ENCODE data around the gene TNFRSF4.

DNA sequence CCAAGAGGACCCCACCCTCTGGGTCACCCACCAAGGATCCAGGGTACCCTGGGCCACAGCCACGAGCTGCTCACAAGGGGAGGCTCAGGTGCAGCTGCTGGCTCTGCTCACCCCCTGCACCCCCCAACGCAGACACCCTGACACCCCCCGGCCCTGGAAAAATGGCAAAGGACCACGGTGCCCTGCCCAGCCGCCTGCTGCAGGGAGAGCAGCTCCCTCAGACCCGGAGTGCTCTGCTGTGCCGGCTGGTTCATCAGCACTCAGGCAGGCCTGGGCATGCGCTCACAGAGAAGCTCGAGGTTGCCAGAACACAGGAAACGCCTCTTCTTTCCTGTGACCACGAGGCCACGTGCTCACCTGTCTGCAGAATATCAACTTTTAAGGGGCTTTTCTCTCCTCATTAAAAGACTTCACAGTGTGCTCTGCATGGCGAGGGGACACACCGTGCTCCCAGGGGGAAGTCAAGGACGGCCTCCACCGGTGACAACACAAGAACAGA lies 36.9 kb upstream of the TNFRSF4 start:
- no peak for TF ChIP-seq CTCF (IDR thresholded peaks at IDR 0.05; ENCODE audit: low read depth, low read length, missing input control)
- TF ChIP-seq GABPA (IDR thresholded peaks at IDR 0.05 in 1 of 2, conservative IDR thresholded peaks at IDR 0.05 in 1 of 2): no peak
- no peak for TF ChIP-seq YY1 (IDR thresholded peaks at IDR 0.05)
- no peak for TF ChIP-seq TAF1 (conservative IDR thresholded peaks at IDR 0.05)
- no peak for TF ChIP-seq RAD21 (IDR thresholded peaks at IDR 0.05)
- TF ChIP-seq, protein P1, sequence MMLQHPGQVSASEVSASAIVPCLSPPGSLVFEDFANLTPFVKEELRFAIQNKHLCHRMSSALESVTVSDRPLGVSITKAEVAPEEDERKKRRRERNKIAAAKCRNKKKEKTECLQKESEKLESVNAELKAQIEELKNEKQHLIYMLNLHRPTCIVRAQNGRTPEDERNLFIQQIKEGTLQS (IDR thresholded peaks at IDR 0.05): no peak
- no peak for TF ChIP-seq HNF4A (conservative IDR thresholded peaks at IDR 0.05)
- TF ChIP-seq, protein P2, sequence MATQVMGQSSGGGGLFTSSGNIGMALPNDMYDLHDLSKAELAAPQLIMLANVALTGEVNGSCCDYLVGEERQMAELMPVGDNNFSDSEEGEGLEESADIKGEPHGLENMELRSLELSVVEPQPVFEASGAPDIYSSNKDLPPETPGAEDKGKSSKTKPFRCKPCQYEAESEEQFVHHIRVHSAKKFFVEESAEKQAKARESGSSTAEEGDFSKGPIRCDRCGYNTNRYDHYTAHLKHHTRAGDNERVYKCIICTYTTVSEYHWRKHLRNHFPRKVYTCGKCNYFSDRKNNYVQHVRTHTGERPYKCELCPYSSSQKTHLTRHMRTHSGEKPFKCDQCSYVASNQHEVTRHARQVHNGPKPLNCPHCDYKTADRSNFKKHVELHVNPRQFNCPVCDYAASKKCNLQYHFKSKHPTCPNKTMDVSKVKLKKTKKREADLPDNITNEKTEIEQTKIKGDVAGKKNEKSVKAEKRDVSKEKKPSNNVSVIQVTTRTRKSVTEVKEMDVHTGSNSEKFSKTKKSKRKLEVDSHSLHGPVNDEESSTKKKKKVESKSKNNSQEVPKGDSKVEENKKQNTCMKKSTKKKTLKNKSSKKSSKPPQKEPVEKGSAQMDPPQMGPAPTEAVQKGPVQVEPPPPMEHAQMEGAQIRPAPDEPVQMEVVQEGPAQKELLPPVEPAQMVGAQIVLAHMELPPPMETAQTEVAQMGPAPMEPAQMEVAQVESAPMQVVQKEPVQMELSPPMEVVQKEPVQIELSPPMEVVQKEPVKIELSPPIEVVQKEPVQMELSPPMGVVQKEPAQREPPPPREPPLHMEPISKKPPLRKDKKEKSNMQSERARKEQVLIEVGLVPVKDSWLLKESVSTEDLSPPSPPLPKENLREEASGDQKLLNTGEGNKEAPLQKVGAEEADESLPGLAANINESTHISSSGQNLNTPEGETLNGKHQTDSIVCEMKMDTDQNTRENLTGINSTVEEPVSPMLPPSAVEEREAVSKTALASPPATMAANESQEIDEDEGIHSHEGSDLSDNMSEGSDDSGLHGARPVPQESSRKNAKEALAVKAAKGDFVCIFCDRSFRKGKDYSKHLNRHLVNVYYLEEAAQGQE (IDR thresholded peaks at IDR 0.05): no peak
- TF ChIP-seq MAX (IDR thresholded peaks at IDR 0.05): no peak
- no peak for TF ChIP-seq ZBTB33 (IDR thresholded peaks at IDR 0.05)
- no peak for TF ChIP-seq JUND (IDR thresholded peaks at IDR 0.05)
